NT2/D1 (cell line): ENCODE data around the gene IQCK.
"Not testable (repeated sequence)": the region's sequence is repeated elsewhere in the genome, so short reads cannot be mapped to it uniquely, and the experiment has no call there.

ENCODE experiments used
- DNase-seq: peaks from one replicate; pipeline ENCODE4 v3.0.0-alpha.2; 2011; ENCODE audit warnings: low read depth, low spot score
- H3K27me3 ChIP-seq: 2 replicates; pipeline ENCODE4 v1.6.0; 2011; ENCODE audit warnings: mild to moderate bottlenecking; ENCODE audit not compliant: insufficient read length, insufficient read depth
- H3K36me3 ChIP-seq: 2 replicates; pipeline ENCODE4 v1.6.1; 2011; ENCODE audit warnings: mild to moderate bottlenecking, low read length, mixed read lengths; ENCODE audit not compliant: insufficient read depth, insufficient read length
- H3K4me1 ChIP-seq: 2 replicates; pipeline ENCODE4 v1.5.1; 2011; ENCODE audit not compliant: insufficient read depth, insufficient read length
- H3K4me3 ChIP-seq: 2 replicates; pipeline ENCODE4 v1.5.1; 2011; ENCODE audit warnings: low read depth; ENCODE audit not compliant: insufficient read length
- H3K9ac ChIP-seq: 2 replicates; pipeline ENCODE4 v1.6.0; 2011; ENCODE audit warnings: low read depth; ENCODE audit not compliant: insufficient read length
- H3K9me3 ChIP-seq: 2 replicates; pipeline ENCODE4 v1.5.1; 2011; ENCODE audit warnings: mild to moderate bottlenecking, low read length; ENCODE audit not compliant: insufficient read depth
- SUZ12 ChIP-seq: IDR thresholded peaks from 2 replicates; pipeline ENCODE4 v1.6.1; 2011; ENCODE audit not compliant: insufficient read length, insufficient read depth; ENCODE audit errors: extremely low read depth
- YY1 ChIP-seq: IDR thresholded peaks from 2 replicates; pipeline ENCODE4 v1.6.1; 2011; ENCODE audit not compliant: insufficient read length, insufficient read depth
- ZNF274 ChIP-seq: IDR thresholded peaks from 2 replicates; pipeline ENCODE4 v1.6.1; 2011; ENCODE audit warnings: mild to moderate bottlenecking, low read depth, low read length

IQCK gene

DNA sequence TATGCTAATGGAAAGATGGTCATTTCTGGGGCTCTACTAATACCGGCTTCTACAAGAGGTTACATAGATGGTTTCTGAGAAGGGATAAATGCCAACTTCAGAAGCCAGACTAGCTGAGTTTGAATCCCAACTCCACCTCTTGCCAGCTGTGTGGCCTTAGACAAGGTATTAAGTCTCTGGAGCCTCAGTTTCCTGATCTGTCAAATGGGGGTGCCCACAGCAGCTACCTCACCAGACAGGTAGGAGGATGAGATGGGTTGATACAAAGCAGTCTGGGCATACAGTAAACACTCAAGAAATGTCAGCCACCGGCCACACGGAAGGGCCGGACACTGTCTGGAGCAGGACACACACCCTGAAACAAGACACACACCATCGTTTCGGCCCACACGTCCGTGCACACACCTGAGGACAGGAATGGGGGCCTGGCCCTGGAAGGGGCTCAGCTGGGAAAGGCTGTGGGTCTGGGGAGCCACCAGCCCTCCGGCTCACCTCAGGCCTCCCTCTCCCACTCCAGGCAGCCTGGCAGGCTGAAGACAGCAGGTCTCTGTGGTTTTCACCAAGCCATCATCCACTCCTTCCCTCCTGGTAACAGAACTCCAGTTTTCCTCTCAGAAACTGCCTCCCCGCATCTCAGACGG, 5.5 kb upstream of the IQCK start:
- Histone ChIP-seq H3K36me3 (peaks cover 89% of the 10 kb centered on the region), H3K27me3 (no peaks in the 10 kb centered on the region), H3K4me1 (peaks cover 45% of the 10 kb centered on the region), H3K9me3 (no peaks in the 10 kb centered on the region), H3K4me3 (no peak overlapping the region), H3K9ac (peak overlapping the region; percentile 37)
- DNase-seq, result no peak
- no peak for TF ChIP-seq SUZ12
- no peak for TF ChIP-seq YY1
- TF ChIP-seq ZNF274, result no peak

DNA sequence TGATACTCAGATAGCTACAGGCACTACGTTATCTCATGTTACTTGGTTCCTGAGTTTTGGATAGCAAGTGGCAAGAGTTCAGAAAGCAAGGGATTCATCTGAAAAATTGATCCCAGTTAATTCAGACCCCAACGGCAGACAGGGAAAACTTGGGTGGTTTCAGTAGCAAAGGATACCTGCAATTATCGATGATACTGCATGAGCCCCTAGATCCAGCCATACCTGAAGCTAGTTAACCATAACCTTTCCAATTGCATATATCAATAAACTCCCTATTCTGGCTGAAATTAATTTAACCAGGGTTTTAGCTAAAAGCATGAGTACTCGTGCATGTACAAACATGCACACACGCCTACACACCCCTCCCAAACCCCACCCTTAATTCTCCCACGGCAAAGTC, 4.4 kb upstream of the IQCK start:
- peaks cover 35% of the 10 kb centered on the region for H3K4me1 ChIP-seq
- H3K4me3 ChIP-seq, result no peak overlapping the region
- no peak for DNase-seq
- H3K9ac ChIP-seq, result no peak overlapping the region
- peaks cover 79% of the 10 kb centered on the region for H3K36me3 ChIP-seq
- no peaks in the 10 kb centered on the region for H3K27me3 ChIP-seq
- TF ChIP-seq YY1 (no peak), SUZ12 (no peak), ZNF274 (no peak)
- H3K9me3 ChIP-seq, result no peaks in the 10 kb centered on the region

DNA sequence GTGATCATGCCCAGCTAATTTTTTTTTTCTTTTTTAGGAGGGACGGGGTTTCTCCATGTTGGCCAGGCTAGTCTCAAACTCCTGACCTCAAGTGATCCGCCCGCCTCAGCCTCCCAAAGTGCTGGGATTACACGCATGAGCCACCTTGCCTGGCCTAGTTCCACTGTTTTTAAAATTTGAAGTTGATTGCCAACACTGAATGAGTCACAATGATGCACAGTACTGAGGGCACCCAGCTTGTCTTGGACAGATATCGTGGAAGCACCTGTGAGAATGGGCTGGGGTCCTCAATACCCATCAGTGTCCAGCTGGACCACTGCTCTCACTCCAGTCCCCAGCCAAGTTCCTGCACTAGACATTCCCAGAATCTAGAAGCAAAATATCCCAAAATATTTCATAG, 2.5 kb upstream of the IQCK start:
- Histone ChIP-seq H3K9ac (no peak overlapping the region), H3K36me3 (peaks cover 65% of the 10 kb centered on the region), H3K27me3 (no peaks in the 10 kb centered on the region), H3K4me1 (peaks cover 20% of the 10 kb centered on the region), H3K9me3 (no peaks in the 10 kb centered on the region), H3K4me3 (no peak overlapping the region)
- no peak for DNase-seq
- TF ChIP-seq YY1 (no peak), ZNF274 (no peak), SUZ12 (no peak)

DNA sequence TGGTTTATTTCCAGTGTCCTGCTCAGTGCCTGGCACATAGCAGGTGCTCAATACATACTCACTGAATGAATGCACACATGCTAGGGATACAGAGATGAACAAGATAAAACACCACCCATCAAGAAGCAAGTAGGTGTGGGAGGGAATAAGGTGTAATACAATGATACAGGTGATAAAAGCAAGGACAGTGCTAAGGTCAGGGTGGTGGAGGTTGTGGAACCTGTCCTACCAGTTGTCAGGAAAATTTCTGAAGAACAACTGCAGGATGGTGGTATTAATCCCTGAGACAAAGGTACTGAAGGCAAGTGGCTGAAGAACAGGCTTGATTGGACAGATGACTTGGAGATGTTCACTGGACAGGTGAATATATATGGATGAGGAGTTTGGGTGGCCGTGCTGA, 1.9 kb upstream of the IQCK start:
- Histone ChIP-seq H3K4me3 (peak overlapping the region; percentile 96), H3K36me3 (peaks cover 59% of the 10 kb centered on the region), H3K27me3 (no peaks in the 10 kb centered on the region), H3K9ac (peak overlapping the region; percentile 1), H3K4me1 (peaks cover 16% of the 10 kb centered on the region), H3K9me3 (no peaks in the 10 kb centered on the region)
- DNase-seq, result no peak
- no peak for TF ChIP-seq ZNF274
- no peak for TF ChIP-seq YY1
- TF ChIP-seq SUZ12, result no peak

DNA sequence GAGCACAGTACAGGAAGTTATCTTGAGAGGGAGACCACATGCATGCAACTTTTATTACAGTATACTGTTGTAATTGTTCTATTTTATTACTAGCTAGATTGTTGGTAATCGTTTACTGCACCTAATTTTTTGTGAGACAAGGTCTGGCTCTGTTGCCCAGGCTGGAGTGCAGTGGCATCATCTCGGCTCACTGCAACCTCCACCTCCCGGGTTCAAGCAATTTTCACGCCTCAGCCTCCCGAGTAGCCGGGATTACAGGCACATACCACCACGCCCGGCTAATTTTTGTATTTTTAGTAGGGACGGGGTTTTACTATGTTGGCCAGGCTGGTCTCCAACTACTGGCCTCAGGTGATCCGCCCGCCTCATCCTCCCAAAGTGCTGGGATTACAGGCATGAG, 1.3 kb upstream of the IQCK start:
- not testable (repeated sequence) for DNase-seq

DNA sequence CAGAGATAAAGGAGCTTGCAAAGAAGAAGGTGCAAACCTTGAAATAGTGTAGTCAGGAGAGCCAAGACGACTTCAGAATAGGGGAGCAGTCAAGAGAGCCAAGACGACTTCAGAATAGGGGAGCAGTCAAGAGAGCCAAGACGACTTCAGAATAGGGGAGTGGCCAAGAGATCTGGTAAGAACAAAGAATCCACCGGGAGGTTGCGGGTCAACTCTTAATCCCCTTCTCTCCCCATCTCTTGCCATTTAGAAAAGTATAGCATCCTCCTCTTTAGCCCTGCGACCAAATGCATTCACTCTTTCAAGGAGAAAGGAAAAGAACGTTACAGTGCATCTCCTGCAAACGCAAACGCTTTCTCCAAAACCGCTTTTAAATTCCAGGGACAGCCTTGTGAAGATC, 757 bp upstream of the IQCK start:
- H3K4me1 ChIP-seq, result peaks cover 10% of the 10 kb centered on the region
- DNase-seq, result no peak
- H3K9me3 ChIP-seq, result no peaks in the 10 kb centered on the region
- TF ChIP-seq YY1 (no peak), ZNF274 (no peak), SUZ12 (no peak)
- H3K9ac ChIP-seq, result peak overlapping the region; percentile 97
- H3K36me3 ChIP-seq, result peaks cover 47% of the 10 kb centered on the region
- H3K4me3 ChIP-seq, result peak overlapping the region; percentile 96
- H3K27me3 ChIP-seq, result no peaks in the 10 kb centered on the region

More for the DNA sequence above, 1.3 kb upstream of the IQCK start:
- peak overlapping the region; percentile 97 for H3K9ac ChIP-seq
- H3K27me3 ChIP-seq, H3K9me3 ChIP-seq: not testable (repeated sequence)
- H3K4me1 ChIP-seq, result peaks cover 10% of the 10 kb centered on the region
- peak overlapping the region; percentile 96 for H3K4me3 ChIP-seq
- peaks cover 53% of the 10 kb centered on the region for H3K36me3 ChIP-seq

DNA sequence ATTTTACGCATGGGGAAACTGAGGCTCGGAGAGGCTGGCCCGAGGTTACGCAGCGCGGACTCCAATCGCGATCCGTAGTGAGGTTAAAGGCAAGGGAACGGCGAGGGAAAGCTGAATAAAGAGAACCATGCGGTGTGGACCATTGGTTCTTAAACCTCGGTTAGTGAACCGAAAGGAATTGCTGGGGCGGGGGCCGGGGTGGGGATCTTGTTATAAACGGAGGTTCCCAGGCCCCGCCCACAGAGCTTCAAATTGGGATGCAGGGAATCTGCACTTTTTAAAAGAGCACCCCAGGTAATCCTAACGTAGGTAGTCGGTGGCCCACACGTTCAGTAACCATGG, 524 bp downstream of the IQCK start:
- Histone ChIP-seq H3K4me1 (peaks cover 7% of the 10 kb centered on the region), H3K36me3 (peaks cover 34% of the 10 kb centered on the region), H3K9me3 (no peaks in the 10 kb centered on the region), H3K9ac (peak overlapping the region; percentile 97), H3K4me3 (peak overlapping the region; percentile 96), H3K27me3 (no peaks in the 10 kb centered on the region)
- TF ChIP-seq YY1 (no peak), ZNF274 (no peak), SUZ12 (no peak)
- no peak for DNase-seq
